IPS DF 4.7 (cell line): Measurements from ENCODE around the gene ALX3.

ENCODE experiments used
- DNase-seq: peaks from one replicate; pipeline ENCODE4 v3.0.0-alpha.2; 2013; ENCODE audit warnings: low spot score; ENCODE audit errors: extremely low read depth

Gene ALX3

GRCh38 chr1:110070671-110071242 lies at the start of gene ALX3:
TSS of gene ALX3 (minus strand) at chr1:110070672. CDS start at chr1:110070612, 60 bp downstream.
- DNase-seq: no peak

DNA sequence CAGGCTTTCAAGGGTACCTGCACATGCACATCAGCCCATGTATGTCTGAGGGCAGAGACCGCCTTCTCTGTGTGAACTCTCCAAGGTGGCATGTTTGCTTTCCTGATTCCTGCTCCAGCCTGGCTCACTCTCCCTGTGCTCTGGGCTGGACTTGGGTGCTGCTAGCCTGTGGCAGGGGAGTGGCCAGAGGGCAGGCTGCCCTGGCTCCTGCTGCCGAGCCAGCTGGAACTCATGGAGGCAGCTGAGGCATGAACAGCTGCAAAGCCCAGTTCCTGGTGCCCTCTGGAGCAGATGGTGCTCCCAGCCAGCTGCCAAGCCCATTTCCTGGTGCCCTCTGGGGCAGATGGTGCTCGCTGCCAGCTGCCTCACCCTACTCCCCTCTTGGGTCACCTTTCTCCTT lies 49.4 kb upstream of the ALX3 start:
- no peak for DNase-seq

DNA sequence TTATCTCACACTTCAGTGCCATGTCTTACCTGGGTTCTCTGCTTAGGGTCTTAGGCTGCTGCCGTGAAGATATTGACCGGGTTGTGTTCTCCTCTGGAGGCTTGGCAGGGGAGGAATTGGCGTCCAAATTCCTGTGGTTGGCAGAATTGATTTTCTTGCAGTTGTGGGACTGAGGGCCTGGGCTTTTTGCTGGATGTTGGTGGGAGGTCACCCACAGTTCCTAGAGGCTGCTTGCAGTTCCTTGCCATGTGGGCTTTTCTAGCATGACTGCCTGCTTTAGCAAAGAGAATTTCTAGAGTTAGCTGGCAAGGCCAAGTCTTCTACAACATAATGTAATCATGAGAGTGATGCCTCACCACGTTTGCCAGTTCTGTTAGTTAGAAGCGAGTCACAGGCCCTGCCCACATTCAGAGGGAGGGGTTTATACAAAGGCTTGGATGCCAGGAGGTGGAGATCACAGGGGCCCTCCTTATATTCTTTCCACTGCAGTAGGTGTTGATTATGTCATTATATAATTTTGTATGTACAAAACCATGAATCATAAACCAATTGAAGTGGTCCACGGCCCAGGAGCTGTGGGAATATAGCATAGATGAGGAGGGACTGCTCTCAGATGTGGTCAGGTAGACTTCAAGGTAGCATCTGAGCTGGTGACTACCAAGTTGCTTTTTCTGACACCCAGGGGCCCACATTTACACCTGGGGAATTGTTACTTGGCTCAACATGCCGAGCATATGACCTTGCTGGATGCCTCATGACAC lies 48.3 kb upstream of the ALX3 start:
- no peak for DNase-seq

GRCh38 chr1:110114784-110115183 lies 44.3 kb upstream of the ALX3 start:
- DNase-seq: no peak

- no peak for DNase-seq
Observed at GRCh38 chr1:110114173-110114572, 43.7 kb upstream of the ALX3 start.

- DNase-seq: no peak
Observed at GRCh38 chr1:110113551-110113950, 43.1 kb upstream of the ALX3 start.

DNA sequence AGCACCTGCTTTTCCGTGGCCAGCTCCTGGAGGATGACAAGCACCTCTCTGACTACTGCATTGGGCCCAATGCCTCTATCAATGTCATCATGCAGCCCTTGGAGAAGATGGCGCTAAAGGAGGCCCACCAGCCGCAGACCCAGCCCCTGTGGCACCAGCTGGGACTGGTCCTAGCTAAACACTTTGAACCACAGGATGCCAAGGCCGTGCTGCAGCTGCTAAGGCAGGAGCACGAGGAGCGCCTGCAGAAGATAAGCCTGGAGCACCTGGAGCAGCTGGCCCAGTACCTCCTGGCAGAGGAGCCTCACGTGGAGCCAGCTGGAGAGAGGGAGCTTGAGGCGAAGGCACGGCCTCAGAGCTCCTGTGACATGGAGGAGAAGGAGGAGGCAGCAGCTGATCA lies 42.2 kb upstream of the ALX3 start:
- DNase-seq: no peak

DNA sequence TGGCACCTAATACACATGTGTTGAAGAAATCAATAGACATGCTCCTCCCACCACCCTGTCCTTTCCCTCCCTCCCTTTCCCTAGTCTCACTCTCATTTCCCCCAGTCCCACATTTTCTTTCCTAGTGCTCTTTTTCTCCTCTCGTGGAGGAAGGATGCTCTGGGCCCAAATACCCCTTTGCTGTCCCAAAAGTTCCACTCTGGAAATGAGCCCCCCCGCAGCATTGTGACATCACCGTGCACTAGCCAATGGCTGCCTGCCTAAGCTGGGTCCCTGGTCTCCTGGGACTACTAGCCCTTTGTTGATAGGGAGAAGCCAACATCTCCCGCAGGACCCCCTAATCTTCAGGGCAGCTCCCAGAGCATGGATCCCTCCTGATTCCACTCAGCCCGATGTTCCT lies 41.7 kb upstream of the ALX3 start, which contains the start of gene UBL4B:
UBL4B (plus strand) TSS at position 301 of the 400 bp plus-strand sequence; CDS start at position 393, 92 bp downstream.
- no peak for DNase-seq

GRCh38 chr1:110111081-110111480 lies 40.6 kb upstream of the ALX3 start:
- no peak for DNase-seq

- no peak for DNase-seq
Observed at GRCh38 chr1:110107867-110108469, 37.5 kb upstream of the ALX3 start.

GRCh38 chr1:110106013-110106941 lies 35.8 kb upstream of the ALX3 start:
- peak; percentile 76 for DNase-seq

GRCh38 chr1:110102081-110102480 lies 31.6 kb upstream of the ALX3 start:
- no peak for DNase-seq

DNA sequence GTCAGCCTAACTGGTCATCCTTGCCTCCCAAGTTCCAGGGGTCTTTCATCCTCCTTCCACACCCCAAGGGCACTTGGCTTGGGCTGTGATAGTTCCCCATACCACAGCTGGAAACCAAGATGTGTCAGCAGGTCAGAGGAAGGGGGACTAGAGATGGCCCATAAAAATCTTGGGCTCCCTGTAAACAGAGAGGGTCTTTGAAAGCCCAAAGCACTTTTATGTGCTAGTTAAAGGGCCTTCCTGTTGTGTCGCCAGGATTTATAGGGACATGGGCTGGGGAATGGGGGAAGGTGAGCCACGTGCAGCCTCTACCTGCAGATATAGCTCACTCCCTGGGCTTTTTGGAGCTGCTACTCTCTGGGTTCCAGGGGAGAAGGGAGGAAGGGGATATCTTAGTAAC lies 29.9 kb upstream of the ALX3 start:
- DNase-seq: no peak

DNA sequence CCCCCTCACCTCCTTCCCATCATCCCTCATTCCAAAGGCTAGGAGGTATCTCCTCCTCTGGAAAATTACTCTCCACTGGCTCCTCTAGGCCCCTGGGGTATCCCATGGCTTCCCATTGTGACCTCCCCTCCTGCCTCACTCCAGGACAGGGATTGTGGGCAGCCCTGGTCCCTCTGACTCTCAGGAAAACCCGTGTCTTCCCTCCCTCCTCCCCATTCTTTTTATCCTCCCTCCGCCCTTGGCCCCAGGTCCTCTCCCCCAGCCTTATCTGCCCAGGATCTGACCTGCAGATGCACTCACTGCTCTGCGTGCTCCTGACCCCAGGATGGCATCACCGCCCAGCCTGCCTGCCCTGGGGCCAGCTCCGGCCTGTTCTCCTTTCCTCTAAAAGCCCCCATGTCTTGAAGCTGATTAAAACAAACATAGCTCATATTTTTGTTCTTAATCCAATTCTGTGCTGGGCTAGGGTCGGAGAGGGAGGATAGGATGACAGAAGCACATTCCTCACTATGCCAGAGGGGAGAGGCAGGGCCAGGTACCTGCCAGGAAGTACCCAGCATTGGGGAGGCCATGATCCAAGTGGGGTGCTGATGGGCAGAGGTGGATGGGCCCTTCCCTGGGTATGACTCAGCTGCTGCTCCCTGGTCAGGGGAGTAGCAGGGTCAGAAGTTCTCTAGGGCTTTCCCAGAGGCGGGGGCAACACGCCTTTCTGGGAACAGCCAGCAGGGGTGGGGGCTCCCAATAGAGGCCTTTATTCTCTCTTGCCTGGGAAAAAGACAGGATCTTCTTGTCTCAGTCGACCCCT lies 28.0 kb upstream of the ALX3 start:
- DNase-seq: no peak

DNA sequence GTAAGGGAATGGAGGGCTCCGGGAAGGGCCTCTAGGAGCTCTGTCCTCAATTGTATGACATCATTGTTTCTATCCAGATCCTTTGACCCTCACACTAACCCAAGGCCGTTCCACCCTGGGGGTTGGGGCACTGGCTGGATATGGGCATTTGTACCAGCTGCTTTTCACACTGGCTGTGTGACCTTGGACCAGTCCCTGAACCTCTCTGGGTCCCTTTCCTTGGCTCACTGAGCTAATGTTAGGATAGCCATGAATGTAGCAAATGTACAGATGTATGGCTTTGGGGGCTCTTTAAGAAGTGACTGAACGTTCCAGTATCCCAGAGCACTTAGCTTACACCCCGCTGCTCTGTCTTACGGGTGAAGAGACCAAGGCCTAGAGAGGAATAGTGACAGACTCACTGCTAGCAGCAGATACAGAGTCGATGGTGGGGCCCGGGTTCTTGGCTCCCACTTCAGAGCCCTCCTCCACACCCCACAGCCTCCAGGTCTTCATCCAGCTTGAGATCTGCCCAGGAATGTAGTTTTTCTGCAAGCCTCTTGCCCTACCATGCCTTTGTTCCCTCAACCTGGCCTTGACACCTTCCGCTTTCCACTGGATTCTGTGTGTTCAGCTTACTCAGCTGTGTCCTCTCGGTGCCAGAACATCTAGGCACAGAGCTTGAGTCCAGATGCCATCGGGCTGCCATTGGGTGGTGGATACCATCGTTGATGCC lies 27.2 kb upstream of the ALX3 start:
- DNase-seq: no peak

DNA sequence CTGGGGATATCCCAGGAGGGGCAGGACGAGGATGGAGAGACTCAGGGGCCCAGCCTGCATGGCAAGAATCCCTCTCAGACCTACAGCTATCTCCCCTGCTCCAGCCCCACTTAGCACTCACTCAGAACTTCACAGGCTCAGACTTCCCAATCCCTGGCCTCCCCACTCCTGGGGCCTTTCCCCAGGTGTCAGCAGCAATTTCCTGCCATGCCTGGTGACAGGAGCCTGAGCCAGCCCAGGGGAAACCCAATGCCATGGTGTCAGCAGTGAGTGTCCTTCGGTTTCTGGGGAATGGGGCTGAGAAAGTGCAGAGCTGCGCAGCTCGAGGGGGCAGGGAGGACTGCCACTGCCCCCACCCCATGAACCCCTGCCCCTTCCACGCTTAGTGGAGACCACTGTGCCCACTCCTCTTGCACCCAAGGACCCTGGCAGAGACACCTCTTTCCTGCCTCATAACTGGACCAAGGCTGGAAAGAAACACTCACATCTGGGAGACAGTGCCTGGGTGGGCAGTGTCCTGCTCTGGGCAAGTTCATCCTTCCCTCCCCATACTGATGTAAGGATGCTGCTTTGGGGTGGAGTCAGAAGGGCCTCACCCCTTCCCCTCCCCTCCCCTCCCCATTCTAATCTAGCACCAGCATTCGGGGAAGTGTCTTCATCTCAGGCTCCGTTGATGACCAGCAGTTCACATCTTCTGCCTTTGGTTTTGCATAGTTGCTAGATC lies 24.6 kb upstream of the ALX3 start:
- DNase-seq: no peak

DNA sequence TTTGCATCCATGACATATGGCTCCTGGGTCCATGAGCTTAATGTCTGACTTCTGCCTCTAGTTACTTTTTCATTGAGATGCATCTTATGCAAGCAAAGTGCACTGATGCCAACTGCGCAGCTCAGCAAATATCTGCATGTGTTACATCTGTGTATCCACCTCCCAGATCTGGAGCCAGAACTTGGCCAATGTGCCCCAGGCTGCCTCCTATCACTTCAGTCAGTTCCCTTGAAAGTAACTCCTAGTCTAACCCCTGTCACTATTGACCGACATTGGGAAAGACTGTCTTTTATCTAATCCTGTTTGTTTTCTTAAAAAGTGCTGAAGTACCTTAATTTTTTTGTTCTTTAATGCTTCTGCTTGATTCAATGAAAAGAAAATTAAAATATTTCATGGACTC lies 22.5 kb upstream of the ALX3 start:
- no peak for DNase-seq

DNA sequence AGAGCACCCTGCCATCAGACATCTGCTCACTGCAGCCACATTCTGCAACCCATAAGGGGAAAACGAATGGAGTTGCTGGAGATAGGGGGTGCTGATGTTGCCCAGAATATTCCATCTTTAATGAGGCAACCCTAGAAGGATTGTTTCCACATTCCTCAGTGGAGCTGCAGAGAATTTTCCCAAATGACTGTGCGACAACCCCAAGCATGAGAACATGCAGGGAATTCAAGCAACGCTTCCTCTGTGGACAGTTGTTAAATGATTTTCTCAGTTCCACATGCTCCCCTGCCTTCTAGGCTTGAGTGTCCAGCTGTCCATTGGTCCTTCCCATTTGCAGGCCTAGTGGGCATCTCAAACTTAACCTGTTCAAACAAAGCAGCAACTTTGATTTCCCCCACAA lies 21.3 kb upstream of the ALX3 start:
- no peak for DNase-seq

- no peak for DNase-seq
Observed at GRCh38 chr1:110091381-110091780, 20.9 kb upstream of the ALX3 start.
